GM18868 (cell line): ENCODE measurements around the gene RAD51.

Source experiments
- ATAC-seq: cut with Tn5 transposase; IDR thresholded peaks from one replicate; pipeline ENCODE4 v1.9.1; 2021; ENCODE audit warnings: mild to moderate bottlenecking, moderate library complexity; ENCODE audit not compliant: unreplicated experiment

Gene RAD51

DNA sequence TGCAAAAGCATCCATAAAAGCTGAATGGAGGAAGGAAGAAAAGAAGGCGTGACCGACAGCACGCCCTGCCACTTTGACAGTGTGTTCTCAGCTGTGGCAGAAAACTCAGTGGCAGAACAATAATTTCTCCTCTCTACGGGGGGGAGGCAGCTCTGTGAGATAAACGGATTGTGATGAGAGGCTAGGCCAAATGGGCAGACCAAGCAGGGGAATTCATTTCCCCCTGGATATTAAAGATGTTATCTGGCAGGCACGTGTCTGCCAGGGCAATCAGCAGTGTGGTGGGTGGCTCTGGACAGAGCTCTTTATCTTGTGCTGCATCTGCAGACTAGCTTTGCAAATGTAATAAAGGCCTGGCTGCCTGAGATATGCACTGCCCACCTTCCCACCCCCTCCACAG, 62.0 kb downstream of the RAD51 start:
- ATAC-seq: no peak

DNA sequence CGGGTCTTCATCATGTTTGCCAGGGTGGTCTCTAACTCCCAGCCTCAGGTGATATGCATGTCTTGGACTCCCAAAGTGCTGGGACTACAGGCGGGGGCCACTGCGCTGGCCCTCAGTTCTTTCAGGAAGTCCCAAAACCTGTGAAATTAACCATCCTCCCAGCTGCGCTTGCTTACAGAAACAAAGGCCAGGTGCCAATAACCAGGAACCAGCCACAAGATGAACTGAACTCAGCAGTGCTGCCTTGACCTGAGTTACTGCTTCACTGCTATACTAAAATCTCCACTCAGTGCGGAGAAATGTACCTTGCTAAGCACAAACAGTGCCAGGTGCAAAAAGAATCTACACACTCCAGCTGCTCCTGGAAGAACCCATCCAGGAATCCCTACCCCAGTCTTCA, 65.0 kb downstream of the RAD51 start:
- ATAC-seq: no peak

DNA sequence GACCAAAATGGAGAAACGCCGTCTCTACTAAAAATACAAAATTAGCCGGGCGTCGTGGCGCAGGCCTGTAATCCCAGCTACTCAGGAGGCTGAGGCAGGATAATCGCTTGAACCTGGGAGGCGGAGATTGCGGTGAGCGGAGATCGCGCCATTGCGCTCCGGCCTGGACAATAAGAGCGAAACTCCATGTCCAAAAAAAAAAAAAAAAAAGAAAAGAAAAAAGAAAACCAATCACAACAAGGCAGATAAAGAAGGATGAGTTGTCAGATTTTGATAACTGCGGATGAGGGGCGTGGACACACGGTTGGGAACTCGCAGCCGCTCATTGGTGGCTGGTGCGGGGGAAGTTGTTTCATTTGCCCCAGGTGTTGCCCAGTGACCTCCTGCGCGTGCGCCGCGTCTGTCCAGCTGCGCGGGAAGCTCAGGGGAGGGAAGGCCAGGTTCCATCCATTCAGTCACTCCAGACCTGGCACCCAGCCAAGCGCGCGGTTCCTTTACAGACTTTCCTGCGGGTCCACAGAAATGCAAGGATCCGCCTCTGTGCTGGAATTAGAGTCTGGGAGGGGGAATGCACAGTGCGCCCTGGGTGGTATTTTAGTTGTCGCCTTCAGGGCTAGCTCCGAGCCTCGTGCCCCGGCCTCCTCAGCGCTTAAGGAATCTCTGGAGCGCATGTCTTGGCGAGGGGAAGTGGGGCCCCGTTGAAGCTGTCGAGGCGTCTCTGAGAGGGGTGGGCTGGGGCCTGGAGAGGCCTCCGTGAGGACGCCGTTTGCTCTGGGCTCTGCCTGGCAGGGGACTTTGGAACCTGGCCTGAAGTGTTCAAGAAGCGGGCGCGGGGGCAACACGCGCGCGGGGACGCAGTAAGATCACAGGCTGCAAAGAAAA, 68.2 kb downstream of the RAD51 start:
- peak; percentile 7 for ATAC-seq

DNA sequence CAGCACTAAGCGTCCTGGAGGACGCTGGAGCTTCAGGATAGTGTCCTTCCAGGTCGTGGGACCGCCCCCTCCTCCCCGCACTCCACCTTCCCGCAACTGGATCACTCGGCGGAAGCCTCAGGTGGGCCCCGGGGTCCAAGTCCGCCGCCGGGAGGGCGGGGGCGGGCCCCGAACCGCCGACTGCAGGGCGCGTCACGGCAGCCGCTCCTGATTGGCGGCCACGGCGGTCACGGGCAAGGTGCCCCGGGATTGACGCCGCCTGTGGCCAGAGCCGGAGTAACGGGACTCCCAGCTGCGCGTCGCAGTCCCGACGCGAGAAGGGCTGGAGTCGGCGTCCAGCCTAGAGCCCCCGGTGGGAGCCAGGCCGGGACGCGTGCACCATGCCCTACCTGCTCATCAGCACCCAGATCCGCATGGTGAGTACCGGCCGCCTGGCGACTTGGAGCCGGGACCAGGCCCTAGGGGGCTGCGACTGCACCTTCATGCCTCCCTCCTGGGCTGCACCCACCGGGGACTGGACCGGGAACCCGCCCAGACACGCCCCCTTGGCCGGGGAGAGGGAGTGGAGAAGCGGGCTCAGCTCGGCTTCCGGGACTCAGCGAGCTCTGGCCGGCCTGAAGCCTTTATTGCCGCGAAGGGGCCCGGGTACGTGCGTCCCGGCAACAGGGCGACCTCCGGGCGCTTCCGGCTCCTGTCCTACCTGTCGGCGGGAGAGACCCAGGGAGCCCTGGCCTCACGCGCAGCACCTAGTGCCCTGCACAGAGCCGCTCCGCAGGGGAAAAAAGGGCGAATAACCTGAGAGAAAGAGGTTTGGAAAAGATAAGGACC, 69.0 kb downstream of the RAD51 start, which contains the start of gene GCHFR:
Gene GCHFR (plus strand): TSS at position 268 of the 828 bp plus-strand sequence. CDS start 113 bp downstream, at position 381.
- ATAC-seq: peak; percentile 53

DNA sequence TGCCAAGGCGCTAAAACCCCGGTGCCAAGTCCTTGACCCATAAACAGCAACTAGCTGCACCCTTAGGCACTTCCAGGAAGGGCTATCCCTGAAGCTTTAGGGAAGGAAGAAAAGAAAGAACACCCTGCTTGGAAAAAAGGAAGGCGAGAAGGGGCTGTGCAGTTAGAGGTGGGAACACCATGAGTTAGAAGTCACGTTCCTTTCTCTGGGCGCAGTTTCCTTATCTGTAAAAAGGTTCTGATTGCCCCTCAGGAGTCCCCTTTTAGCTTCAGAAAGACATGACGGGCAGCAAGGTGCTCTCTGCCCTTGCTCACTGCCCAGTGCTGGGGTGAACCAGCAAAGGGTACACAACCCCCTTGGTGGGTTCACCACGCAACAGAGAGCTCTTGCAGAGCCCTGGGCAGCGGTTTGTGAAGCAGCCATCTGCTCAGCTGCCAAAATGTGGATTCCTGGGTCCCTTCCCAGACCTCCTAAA, 69.7 kb downstream of the RAD51 start:
- ATAC-seq: no peak

DNA sequence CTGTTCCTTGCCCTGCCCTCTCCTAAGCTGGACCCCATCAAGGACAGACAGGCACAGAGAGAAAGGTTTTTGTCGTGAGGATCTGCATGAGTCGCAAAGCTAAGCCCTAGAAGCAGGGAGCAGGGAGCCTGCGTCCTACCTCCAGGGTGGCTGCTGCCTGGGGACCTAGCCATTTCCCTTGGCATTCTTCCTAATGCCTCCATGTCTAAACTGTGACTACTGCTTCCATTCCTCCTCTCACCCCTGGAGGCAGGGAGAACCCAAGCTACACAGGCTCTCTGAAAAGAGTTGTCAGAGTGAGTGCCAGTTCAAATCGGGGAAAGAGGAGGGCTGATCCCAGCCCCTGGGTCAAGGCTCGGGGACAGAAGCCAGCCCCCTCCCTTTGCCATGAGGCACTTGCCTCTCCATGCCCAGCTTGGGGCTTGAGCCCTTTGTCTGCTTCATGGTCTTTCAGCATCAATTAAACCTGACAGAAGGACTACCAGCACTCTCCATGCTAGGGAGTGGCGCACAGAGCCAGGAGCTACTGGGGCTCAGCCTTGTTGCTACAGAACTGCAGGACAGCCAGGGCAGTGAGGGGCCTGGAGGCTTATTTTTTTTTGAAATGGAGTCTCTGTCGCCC, 71.3 kb downstream of the RAD51 start:
- ATAC-seq: no peak

DNA sequence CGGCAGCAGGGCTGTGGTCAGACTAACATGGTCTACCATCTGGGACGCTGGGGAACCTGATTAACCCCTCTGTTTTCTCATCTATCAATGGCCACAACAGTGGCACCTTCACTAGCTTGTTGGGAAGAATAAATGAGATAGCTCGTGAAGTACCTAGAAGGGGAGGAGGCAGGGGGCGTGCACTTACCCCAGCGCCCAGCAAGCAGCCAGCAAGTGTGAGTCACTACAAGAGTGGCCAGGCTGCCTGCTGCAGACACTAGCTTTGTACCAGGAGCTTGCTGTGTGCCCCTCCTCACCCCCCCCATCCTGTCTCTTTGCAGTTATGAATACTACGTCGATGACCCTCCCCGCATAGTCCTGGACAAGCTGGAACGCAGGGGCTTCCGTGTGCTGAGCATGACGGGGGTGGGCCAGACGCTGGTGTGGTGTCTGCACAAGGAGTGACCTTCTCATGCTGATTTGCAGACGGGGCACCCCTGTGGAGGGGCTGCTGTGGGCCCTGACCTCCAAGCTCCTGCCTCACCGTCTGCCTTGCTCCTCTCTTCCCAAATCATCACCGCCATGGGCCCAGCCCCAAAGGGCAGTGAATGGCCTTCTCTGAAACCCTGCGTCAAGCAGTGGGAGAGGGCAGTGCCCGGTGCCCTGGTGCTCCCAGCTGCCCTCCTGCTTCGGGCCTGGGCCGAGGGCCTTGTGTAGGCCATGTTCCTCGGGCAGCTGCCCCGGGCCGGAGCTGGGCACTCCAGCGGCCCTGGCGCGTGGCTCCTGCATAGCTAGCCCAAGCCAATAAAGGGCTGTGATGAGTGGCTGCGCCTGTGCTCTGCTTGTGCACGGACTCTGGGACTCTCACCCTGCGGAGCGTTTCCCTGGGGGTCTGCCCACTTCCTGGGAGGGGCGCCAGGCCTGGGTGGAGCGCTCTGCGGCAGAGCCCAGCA, 72.2 kb downstream of the RAD51 start:
- no peak for ATAC-seq

DNA sequence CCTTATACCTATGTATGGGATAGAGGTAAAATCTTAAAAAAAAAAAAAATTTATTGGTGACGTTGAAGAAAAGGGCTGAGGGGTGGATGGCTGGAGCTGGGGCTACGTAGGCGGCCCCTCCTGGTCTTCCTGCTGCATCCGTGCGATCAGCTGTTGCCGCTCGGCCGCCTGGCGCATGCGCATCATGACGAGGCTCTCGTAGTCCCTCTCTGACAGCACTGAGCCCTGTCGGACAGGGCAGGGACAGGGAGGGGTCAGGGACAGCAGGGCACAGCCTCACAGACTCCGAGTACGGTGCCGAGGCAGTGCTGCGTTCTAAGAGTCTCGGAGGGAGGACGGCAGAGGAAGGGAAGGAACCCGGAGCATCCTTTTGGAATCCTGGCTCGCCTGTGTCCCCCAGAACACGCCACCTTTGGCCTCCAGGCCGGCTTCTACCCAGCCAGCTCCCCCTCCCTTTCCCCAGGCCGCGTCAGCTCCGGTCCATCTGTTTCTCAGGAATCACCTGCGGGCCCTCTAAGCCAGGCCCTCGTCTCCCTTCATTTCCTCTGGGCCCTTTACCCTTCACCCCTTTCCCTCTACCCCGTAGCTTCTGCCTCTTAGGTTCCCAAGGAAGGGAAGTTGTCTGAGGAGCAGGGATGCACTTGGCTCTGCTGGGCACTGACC, 73.0 kb downstream of the RAD51 start:
- ATAC-seq: no peak

DNA sequence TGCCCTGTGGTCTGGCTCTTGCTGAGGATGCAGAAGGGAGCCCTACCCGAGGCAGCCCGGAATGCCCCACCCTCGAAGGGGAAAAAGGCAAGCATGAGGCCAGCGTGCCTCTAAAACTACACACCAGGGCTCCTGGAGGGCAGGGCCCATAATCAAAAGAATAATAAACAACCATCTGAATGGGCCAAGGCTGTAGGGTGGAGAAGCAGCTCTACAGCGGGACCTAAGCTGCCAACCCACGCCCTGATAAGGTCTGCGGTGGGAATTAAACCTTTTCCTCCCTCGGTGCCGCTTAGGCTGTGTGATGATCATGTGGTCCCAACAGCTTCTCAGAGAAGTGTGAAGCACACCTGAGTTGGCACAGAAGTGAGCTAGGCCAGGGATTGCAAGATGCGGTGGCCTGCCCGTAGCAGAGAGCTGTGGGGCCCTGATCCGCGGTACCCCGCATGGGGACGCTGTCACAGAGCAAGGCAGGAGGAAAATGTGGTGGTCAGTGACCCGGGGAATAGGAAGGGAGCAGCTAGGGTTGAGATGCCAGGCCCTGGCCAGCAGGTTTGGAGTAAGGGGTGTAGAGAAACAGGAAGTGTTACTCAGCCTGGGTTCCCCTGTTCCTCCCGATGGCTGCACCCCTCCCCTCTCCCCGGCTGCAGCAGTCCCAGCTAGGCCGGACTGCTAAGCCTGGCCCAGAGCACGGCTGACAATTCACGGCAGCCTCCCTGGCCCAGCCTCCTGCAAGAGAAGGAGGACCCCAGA, 73.7 kb downstream of the RAD51 start:
- ATAC-seq: no peak

DNA sequence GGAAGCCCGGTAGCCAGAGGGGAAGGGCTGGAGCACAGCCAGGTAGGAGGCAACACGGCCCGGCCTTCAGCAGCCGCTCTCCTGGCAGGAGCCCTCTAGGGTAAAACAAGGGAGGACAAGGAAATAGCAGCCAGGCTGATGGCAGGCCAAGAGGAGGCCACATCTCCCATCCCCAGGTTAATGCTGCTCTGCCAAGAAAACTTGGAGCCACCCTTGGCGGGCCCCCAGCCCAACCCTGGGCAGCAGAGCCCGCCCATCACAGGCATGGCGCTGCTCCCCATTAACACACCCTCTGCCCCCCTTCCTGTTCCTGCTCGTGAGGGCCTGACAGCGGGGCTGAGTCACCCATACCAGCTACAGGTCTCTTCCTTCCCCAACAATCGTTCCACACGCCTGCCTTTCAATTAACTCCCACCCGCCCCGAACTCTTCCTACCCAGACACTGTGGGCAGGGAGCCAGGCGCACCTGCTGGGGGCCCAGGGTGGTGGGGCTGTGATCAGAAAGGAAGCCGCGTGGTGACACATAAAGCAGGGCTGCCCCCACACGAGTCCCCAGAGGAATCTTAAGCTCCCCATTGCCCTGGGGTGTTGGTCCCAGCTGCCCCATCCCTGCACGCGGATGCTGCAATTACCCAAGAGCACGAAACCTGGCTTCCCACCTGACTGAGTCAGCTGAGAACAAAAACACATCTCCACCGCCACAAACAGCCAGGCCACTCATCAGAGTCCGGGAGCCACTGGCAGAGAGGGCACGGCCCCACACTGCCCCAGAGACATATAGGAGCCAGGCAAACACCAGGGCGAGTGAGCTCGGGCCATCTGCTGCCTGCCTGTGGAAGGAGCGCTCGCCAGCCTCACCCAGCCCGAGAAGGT, 74.5 kb downstream of the RAD51 start, which contains the start of gene C15orf62:
Gene C15orf62 (plus strand): TSS at position 707 of the 873 bp plus-strand sequence. CDS start 516 bp downstream, outside the sequence.
- peak; percentile 55 for ATAC-seq

DNA sequence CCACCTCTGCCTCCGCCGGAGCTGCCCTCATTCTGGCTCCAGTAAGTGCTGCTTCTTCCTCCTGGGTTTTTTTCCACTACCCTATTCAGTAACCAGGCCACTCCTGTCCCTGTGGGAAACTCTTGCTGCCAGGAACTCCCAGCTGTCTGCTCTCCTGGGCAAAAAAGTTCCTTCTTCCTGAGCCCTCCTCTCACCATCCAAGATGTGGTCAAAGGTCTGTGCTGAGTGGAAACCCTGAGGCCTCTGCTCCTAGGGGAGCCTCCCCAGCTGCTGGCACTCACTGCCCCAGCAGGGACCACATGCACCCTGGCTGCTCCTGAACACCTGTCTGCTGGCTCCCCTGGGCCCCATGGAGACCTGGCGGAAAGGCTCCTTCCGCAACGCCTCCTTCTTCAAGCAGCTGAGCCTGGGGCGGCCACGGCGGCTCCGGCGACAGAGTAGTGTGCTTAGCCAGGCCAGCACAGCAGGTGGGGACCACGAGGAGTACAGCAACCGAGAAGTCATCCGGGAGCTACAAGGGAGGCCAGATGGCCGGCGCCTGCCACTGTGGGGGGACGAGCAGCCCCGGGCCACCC, 75.3 kb downstream of the RAD51 start:
- ATAC-seq: no peak

DNA sequence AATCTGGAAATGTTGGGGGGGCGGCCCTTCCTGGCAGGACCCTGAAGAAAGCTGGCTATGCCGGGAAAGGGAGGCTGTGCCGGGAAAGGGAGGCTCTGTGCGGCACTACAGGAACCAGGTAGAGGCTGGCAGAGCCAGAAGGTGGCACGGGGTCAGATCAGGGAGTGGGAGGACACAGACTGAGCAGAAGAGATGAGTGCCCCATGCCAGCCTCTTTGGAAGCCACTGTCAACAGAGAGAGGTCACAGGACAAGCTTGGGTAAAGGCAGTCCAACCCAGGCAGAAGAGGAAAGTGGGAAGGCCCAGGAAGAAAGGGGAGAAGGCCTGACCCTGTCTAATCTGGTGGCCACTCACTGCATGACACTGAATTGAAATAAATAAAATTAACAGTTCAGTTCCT, 76.3 kb downstream of the RAD51 start:
- ATAC-seq: no peak

DNA sequence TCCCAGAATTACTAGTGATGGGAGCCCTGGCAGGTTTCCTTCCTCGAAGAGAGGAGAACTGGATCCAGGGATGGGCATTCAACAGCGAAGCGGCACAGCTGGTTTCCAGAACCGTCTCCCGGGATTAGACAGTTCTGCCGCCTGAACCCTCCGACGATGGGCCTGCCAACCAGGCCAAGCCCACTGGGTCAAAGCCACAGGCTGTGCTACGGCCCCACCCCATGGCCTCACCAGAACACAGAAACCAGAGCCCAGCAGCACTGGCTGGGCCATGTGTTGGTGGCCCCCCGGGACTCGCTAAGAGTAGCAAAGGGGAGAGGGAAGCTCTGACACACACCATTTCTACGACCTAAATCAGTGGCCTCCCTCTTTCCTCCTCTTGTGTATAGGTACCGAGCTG, 77.0 kb downstream of the RAD51 start:
- no peak for ATAC-seq

DNA sequence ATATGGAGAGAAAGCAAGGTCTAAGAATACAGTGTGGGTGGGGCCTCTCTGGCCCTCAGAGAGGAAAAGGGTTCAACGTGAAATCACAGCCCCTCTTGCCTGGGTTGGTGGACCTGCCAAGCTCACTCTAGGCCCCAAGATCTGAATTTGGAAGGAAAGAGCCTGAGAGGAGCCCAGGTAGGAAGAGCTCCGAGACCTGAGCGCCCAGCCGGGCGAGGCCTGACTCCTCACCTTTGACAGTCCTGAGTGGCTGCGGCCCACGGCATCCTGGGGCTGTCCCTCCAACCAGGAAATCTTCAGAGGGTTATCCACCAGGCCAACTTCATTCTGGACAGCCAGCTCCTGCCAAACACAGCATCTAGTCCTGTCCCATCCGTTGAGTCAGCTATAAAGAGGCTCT, 78.5 kb downstream of the RAD51 start:
- ATAC-seq: no peak

DNA sequence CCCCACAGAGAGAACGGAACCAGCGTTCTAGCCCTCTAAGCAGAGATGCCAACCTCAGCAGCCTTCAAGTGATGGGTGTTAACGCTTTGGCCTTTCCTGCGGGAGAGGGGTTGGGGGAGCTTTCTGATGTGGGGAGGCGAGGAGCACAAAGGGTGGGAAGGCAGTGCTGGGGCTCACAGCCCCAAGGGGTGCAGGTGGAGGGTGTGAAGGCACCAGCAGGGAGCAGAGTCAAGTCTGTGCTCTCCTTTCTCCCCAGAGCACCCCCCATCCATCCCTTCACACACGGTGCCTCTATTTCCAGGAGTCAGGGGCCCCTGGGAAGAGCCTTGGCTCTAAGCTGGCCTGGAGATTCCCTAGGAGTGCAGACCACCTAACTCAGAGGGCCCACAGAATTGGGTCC, 78.9 kb downstream of the RAD51 start:
- ATAC-seq: no peak

DNA sequence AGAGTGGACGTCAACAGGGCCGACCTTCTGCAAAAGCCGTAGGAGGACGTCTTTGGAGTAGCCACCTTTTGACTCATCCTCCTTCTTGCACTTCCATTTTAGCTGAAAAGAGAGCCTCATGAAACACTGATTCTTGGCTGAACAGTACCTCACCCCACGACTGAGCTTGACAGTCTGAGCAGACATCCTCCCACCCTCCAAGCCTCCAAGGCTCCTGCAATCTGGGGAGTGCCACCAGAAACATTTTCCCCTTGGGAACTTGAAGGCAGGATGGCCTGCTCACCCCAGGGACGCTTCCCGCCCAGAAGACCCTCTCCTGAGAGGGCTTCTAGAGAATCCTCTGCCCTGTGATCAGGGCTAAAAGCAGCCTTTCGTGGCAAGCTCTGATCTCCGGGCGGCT, 80.0 kb downstream of the RAD51 start:
- ATAC-seq: no peak

DNA sequence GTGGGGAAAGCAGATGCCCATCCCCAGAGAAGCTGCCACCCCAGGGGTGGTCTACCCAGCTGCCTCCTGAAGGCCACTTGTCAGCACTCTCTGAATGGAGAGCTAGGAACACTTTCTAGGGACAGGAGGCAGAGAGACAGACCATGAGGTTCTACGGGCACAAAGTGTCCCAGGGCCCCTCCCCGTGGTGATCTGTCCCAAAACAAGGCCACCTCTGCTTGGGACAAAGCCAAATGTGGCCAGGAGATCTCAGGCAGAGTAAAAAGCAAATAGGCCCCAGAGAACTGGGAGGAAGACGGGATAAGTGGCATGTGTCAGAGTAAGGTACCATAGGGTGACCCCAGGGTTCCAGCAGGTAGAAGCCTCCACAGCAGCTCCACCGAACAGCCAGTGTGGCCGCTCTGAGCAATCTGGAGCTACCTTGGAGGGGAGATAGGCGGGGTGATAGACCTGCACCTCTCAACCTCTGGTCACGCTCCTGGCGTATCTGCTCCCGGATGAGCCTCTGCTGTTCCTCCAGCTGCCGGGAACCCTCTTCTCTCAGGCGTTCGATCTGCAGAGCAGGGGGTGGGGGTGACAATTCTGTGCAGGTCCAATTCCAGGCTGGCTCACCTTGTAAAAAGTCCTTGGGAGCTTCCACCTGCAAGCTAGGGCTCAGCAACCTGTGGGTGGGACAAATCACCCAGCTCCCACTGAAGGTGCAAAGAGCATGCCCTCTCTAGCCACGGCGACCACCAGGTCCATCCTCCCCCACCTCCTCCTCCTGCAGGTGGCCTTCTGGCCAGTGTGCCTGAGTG, 81.0 kb downstream of the RAD51 start:
- no peak for ATAC-seq
